Measurements from ENCODE around the gene EXOC1L.

EXOC1L gene

DNA sequence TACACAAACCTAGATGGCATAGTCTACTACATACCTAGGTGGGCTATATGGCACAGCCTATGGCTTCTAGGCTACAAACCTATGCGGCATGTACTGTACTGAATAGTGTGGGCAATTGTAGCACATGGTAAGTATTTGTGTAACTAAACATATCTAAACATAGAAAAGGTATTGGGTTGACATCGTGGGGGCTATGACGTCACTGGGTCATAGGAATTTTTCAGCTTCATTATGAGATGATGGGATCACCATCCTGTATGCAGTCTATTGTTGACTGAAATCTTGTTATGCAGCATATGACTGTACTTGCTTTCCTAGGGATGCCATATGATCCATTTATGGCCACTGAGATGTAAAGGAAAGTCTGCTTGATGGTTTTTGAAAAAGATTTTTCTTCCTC is 1.9 kb upstream of the EXOC1L start:
- Histone ChIP-seq H3K4me3 (no peak overlapping the region), H3K27ac (no peak overlapping the region)
- no peak for DNase-seq (ENCODE audit: low spot score)
- TF ChIP-seq, protein P1, sequence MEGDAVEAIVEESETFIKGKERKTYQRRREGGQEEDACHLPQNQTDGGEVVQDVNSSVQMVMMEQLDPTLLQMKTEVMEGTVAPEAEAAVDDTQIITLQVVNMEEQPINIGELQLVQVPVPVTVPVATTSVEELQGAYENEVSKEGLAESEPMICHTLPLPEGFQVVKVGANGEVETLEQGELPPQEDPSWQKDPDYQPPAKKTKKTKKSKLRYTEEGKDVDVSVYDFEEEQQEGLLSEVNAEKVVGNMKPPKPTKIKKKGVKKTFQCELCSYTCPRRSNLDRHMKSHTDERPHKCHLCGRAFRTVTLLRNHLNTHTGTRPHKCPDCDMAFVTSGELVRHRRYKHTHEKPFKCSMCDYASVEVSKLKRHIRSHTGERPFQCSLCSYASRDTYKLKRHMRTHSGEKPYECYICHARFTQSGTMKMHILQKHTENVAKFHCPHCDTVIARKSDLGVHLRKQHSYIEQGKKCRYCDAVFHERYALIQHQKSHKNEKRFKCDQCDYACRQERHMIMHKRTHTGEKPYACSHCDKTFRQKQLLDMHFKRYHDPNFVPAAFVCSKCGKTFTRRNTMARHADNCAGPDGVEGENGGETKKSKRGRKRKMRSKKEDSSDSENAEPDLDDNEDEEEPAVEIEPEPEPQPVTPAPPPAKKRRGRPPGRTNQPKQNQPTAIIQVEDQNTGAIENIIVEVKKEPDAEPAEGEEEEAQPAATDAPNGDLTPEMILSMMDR (IDR thresholded peaks at IDR 0.05), result no peak

DNA sequence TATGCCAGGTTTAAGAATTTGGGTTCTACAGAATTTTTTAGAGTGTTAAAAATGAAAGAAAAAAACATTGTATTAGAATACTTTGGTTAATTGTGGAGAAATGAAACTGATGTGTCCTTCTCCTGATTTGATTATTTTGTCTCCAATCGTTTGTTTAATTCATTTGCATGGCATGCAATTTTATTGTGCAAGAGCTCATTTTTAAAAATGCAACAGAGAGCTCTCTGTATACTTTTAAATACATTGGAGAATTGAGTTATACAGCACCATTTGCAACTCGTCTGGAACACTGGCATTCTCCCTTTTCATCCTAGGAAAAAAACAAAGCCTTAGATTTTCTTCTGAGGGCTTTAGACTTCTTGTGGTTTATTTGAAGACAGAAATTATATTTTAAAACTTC is 689 bp downstream of the EXOC1L start:
- H3K4me3 ChIP-seq, result peak overlapping the region; percentile 64
- DNase-seq (ENCODE audit: low spot score), result no peak

DNA sequence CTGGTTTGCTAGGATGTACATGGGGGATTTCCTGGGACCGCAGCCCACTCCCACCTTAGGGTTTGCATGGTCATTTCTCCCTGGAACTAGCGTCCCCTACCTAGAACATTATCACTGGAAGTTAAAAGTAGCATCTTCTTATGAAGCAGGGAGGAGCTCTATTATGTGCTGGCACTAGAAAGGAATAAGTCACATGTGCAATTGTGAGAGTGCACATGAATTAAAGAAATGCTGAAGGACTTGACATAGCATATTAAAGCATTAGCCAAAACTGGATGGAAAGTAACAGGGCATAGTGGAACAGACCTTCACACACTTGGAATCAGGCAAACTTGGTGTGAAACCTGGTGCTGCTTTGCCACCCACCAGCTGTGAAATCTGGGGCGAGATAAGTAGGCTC is 2.7 kb downstream of the EXOC1L start:
- Histone ChIP-seq H3K27ac (no peak overlapping the region), H3K4me3 (no peak overlapping the region)
- no peak for DNase-seq (ENCODE audit: low spot score)
- TF ChIP-seq, protein P1 (IDR thresholded peaks at IDR 0.05), result no peak

More for the DNA sequence above, 689 bp downstream of the EXOC1L start:
- TF ChIP-seq, protein P1 (IDR thresholded peaks at IDR 0.05), result no peak
- no peak overlapping the region for H3K27ac ChIP-seq

DNA sequence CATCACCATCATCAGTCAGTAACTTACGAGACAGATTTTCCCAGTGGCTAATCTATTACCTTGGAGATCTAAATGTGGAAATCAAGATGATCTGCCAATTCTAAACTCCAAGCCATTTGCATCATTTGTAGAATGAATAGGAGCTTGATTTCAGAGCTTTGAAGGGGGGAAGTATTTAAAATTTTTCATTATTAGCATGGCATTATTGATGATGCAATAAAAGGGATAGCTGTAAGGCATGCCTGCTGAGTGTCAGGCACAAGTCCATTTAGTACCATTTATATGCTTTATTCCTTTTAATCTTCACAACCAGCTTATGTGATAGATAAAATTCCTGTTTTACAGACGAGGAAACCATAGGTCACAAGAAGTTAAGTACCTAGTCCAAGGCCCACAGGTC is 5.3 kb downstream of the EXOC1L start:
- no peak for DNase-seq (ENCODE audit: low spot score)
- TF ChIP-seq, protein P1 (IDR thresholded peaks at IDR 0.05), result no peak
- H3K27ac ChIP-seq, result no peak overlapping the region

DNA sequence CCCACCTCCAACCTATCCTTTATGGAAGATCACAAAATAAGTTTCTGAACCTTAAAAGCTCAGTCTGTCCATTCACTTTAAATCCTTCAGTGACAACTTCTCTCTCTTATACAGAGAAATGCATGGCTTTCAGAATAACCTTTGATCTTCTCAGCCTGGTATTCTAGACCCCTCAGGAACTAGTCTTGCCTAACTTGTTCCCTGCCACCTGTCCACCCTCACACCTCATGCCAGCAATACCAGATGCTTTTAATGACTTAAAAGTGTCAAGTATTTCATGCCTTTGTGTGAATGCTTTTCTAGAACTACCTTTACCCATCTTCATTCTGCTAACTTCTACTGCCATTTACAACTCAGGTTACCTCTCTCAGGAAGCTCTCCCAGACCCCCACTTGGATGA is 7.4 kb downstream of the EXOC1L start:
- Histone ChIP-seq H3K4me3 (no peak overlapping the region), H3K27ac (no peak overlapping the region)
- TF ChIP-seq, protein P1 (IDR thresholded peaks at IDR 0.05), result no peak
- no peak for DNase-seq (ENCODE audit: low spot score)

More for the DNA sequence above, 5.3 kb downstream of the EXOC1L start:
- H3K4me3 ChIP-seq, result no peak overlapping the region

DNA sequence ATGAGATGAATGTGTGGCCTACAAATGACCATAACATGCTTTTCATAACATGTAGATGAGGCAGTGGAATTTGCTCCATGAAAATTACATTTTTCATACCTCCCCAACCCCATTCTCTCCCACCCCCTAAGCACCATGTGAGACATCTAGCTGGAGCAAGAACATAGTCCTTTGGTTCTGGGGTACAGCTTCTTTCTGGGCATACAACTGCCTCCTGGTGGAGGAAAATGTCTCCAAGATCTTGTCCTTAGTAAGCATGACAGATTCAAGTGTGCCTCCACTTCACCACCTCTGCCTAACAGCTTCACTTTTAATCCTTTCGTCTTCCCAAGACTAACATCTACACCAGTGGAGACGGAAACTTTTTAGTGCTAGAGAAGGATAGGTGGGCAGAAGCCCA is 8.0 kb downstream of the EXOC1L start:
- no peak overlapping the region for H3K4me3 ChIP-seq
- DNase-seq (ENCODE audit: low spot score), result no peak
- TF ChIP-seq, protein P1 (IDR thresholded peaks at IDR 0.05), result no peak
- no peak overlapping the region for H3K27ac ChIP-seq

DNA sequence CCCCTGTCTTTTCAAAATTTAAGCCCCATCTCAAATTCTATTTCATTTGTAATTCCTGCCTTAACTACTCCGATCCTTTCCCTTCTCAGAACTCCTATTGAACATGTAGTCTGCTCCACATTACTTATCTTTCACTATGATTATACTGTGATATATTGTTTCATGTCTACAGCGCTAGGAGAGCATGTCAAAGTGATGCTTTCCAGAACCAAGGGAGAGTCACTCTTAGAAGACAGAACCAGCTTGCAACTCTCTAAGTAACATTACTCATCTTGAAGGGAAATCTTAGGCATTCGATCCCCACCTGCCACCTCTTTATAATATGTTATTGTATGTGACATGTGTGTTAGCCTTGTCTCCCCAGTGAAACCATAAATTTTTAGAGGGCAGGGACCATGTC is 10.5 kb downstream of the EXOC1L start:
- DNase-seq (ENCODE audit: low spot score), result no peak
- Histone ChIP-seq H3K27ac (no peak overlapping the region), H3K4me3 (no peak overlapping the region)
- TF ChIP-seq, protein P1 (IDR thresholded peaks at IDR 0.05), result no peak
